HG02759 (cell line): ENCODE data around the gene UQCR11.

Experiments used
- ATAC-seq: cut with Tn5 transposase; IDR thresholded peaks from one replicate; pipeline ENCODE4 v1.9.1; 2021; ENCODE audit warnings: mild to moderate bottlenecking, moderate library complexity; ENCODE audit not compliant: unreplicated experiment

Gene UQCR11

DNA sequence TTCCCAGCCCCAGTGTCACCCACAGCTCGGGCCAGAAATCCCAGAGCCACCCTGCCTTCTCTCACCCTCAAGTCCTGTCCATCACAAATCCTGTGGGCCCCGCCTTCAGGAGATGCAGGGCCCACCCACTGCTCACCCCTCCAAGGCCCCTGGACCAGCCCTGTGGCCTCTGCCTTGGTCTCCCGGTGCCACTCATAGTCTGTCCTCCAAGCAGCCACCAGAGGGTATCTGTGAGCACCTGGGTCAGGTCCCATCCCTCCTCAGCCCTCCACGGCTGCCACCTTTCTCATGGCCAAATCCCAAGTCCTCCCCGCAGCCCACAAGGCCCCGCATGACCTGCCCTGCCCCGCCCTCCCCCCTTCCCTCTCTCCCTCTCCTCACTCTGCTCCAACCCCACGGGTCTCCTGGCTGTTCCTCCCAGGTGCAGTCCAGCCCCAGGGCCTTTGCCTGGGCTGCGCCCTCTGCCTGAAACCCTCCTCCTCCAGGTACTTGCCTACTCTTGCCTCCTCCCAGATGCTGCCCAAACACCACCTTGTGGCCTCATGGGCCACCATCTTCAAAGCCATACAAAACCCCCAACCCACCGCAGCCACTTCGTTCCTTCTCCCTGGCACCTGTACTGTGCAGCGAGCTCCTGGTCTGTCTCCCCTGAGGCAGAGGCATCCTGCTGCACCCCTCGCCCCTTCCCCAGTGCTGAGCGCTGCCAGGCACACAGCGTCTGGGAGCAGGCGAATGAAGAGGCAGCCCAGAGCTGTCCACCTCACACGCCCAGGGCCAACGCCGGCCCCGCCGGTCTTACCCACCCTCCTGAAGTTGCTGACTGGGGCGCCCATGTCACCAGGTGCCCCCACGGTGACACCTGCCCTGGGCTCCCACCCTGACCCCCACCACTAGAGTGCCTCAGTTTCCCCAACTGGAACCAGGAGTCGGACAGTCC lies 13.2 kb upstream of the UQCR11 start:
- no peak for ATAC-seq

DNA sequence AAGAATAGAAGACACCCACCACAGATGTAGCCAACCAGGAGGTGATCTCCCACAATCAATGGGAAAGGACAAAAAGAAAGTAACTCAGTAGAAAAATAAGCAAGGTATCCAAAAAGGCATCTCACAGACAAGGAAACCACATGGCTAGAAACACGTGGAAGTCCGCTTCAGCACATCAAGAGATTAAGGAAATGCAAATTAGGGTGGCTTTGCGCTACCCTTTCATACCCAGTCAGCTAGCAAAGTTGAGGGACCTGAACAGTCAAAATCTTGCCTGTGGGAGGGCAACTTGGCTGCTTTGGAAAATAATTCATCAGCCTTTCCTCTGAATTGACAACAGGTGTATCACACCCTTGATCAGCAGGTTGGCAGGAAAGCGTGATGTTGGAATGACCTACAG lies 11.6 kb upstream of the UQCR11 start:
- no peak for ATAC-seq

DNA sequence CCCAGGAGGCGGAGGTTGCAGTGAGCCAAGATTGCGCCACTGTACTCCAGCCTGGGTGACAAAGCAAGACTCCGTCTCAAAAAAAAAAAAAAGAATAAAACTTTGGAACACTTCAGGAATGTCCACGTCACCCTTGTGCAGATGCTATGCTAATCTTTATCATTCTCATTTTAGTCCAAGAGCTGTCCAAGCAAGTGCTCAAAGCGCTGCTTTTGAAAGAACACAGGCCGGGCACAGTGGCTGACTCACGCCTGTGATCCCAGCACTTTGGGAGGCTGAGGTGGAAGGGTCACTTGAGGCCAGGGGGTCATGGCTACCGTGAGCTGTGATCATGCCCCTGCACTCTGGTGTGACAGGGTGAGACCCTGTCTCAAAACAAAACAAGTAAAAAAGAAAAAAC lies 11.1 kb upstream of the UQCR11 start:
- no peak for ATAC-seq

- no peak for ATAC-seq
Observed at GRCh38 chr19:1615156-1615765, 10.0 kb upstream of the UQCR11 start.

- ATAC-seq = no peak
Observed at GRCh38 chr19:1613808-1614570, 8.7 kb upstream of the UQCR11 start.

GRCh38 chr19:1613146-1613545 lies 7.9 kb upstream of the UQCR11 start:
- no peak for ATAC-seq

DNA sequence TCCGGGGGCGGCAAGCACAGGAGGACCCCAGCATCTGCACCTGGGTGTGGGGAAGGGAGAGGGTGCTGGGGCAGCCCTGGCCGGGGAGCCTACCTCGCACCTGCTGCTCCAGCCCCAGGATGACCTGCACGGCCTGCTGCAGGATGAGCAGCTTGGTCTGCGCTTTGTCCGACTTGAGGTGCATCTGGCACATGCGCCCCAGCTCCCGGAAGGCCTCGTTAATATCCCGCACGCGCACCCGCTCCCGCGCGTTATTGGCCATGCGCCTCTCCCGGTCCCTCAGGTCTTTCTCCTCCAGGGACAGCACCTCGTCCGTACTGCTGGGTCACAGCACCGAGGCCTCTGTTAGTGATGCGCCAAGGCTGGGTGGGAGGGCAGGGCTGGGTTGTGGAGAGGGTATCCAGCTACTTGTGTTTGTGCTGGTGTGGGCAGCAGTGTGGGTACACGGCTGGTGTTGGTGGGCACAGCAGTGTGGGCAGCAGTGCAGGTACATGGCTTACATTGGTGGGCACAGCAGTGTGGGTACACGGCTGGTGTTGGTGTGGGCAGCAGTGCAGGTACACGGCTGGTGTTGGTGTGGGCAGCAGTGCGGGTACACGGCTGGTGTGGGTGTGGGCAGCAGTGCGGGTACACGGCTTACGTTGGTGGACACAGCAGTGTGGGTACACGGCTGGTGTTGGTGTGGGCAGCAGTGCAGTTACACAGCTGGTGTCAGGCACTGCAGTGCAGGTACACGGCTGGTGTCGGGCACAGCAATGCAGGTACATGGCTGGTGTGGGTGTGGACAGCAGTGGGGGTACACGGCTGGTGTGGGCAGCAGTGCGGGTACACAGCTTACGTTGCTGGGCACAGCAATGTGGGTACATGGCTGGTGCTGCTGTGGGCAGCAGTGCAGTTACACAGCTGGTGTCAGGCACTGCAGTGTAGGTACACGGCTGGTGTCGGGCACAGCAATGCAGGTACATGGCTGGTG lies 7.1 kb upstream of the UQCR11 start:
- no peak for ATAC-seq

DNA sequence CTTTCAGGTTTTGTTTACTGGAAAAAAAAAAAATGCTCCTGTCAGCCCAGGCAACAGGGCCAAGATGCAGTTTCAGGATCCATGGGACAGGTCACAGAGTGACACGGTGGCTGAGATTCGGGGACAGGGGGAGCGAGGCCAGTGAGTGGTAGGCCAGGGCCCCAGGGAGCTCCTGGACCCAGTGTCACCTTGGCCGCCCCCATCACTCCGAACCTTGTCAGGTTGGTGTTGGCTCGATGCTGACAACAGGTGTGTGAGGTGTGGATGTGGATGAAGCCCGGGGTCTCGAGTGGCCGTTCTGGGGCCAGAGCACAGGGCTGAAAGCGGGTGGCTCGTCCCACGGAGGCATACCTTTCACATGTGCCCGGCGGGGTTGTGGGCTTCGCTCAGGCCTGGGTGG lies 6.1 kb upstream of the UQCR11 start:
- no peak for ATAC-seq

- ATAC-seq = no peak
Observed at GRCh38 chr19:1610579-1610978, 5.3 kb upstream of the UQCR11 start.

- ATAC-seq = no peak
Observed at GRCh38 chr19:1609680-1610474, 4.6 kb upstream of the UQCR11 start.

DNA sequence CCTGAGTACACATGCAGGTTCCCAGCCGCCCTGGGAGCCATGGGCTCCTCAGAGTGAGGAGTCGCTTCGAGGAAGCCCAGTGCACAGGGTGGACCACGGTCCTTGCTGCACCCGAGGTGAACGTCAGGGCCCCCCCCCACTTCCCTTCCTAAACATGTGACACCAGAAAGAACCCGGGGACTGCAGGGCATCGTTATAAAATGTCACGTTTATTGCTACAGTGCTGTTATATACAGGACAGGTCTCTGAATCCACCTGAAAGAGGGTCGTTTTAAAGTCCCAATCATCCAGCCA lies 3.8 kb upstream of the UQCR11 start:
- ATAC-seq = no peak

DNA sequence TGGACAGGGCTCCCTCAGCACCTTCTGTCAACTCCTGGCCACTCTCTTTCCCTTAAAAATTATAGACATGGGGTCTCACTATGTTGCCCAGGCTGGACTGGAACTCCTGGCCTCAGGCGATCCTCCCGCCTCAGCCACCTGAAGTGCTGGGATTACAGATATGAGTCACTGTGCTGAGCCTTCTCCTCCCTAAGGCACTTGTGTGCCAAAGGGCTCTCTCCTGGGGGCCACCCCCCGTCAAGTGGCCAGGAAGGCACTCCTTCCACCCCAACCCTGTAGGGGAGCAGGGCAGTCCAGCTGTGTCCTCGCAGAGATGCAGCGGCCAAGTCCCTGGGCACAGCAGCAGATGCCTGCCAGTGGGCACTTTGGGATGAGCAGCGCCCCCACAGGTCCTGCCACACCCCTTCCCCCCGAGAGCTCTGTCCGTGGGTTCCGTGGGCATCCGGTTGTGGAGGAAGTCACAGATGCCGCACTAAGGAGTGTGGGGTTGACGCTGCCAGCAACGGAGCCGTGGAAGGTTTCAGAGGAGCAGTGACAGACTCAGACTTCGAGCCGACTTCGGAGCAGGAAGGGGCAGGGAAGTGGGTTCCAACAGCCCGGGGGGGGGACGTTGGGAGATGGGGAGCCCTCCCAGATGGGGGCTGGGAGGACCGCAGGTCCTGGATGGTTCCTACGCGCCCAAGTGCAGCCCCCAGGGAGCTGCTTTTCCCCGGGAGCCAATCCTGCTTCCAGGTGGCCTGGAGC lies 3.3 kb upstream of the UQCR11 start:
- no peak for ATAC-seq

GRCh38 chr19:1606138-1606651 lies 933 bp upstream of the UQCR11 start:
- ATAC-seq = no peak

DNA sequence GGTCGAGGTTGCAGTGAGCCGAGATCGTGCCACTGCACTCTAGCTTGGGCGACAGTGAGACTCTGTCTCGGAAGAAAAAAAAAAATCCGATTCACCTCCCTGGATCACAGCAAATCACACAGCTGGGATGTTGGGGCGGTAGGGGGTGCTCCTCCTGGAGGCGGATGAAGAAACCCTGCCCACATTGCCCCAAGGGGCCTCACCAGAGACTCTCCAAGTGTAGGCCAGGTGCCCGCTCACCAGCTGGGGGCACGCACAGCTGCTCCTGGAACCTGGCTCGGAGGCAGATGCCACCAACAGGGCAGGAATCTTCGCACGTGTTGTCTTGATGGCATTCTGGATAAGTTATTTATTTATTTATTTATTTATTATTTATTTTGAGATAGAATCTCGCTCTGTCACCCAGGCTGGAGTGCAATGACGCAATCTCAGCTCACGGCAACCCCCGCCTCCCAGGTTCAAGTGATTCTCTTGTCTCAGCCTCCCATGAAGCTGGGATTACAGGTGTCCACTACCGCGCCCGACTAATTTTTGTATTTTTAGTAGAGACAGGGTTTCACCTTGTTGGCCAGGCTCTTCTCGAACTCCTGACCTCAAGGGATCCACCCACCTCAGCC lies 3.1 kb downstream of the UQCR11 start:
- no peak for ATAC-seq

DNA sequence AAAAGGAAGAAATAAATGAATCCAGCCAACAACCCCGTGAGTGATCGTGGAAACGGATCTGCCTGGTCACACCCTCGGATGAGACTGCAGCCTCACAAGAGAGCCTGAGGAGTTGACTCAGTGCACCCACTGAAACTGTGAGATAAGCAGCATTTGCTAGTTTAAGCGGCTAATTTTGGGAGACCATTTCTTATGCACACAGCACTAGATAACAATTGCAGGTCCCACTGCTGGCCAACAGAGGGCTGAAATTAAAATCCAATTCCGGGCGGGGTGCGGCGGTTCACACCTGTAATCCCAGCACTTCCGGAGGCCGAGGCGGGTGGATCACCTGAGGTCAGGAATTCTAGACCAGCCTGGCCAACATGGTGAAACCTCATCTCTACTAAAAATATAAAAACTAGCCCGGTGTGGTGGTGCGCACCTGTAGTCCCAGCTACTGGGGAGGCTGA lies 3.6 kb downstream of the UQCR11 start:
- ATAC-seq = no peak

DNA sequence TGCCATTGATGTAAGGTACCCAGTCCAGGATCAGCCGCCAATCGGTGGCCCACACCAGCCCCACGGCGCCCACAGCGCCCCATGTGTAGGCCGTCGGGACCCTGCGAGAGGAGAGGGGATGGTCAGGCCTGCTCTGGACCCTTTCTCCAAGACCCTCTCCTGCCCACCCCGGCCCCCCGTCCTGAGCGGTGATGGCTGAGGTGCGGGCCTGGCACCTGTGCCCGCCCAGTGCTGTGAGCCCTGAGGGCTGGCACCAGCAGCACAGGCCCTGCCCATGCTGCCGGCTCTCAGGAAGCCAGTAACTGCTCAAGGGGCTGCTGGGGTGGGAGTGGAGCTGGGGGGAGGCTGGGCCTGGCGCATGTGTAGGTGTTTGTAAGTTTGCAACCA lies 5.8 kb downstream of the UQCR11 start:
- ATAC-seq = no peak

DNA sequence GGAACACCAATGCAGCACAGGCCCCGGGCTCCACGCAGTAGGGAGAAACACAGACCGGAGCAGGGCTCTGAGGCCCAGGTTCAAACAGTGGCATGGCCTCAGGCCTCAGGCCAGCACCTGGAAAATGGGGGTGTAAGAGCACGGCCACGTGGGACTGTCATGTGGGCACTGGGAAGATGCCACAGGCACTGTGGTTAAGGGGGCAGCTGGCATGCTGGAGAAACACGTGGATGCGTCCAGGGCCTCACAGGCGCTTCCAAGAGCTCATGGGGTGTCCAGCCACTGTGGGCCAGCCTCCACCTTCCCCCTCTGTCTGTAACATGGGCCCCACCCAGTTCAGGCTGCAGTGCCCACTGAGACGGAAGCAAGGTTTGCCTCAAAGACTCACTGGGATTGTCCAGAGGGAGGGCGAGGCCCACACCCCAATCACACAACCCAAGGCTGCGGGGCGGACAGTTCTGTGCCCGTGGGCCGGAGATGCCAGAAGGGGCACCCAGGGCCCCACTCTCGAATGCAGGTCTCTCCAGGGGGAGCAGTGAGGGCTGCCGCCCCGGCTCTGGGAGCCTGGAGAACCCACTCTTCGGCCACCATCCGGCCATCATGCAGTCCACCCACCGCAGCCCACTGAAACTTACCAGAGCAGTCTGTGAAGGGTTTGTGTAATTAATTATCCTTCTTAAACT lies 6.3 kb downstream of the UQCR11 start:
- no peak for ATAC-seq

DNA sequence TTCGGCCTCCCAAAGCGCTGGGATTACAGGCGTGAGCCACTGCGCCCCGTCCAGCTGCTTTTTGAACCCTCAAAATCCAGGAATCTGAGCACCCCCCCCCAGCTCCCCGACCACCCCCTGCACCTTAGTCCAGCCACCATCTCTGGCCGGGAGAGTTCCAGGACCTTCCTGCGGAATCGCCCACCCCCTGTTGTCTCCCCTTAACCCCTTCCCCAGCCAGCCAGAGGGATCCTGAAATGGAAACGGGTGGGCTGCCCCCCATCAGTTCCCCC lies 11.8 kb downstream of the UQCR11 start:
- no peak for ATAC-seq
